Stomach (tissue), 4 donors: ENCODE data around the gene EPHA10.

Experiments used
- EP300 ChIP-seq: sonication (generic); formaldehyde crosslinking; IDR thresholded peaks from one replicate; pipeline ENCODE4 v1.6.1; 2017; ENCODE audit warnings: antibody characterized with exemption
- POLR2A ChIP-seq, 4 donors: fragments of 450-650 bp; IDR thresholded peaks; one replicate each; pipeline ENCODE4 v1.6.1; 2016; ENCODE audit warnings: antibody characterized with exemption in 4 of 4, control low read depth in 2 of 4, mild to moderate bottlenecking in 1 of 4, moderate library complexity in 1 of 4
- POLR2AphosphoS5 ChIP-seq, 3 donors: sonication (generic); formaldehyde crosslinking; IDR thresholded peaks; one replicate each; pipeline ENCODE4 v1.6.1; 2016; ENCODE audit warnings: antibody characterized with exemption in 3 of 3
- TF ChIP-seq, protein P1 (sequence below), 7 experiments: fragments of 450-650 bp in 4 of 7; fragments of 200-600 bp in 3 of 7; sonication (generic) in 3 of 7; IDR thresholded peaks; one replicate each; pipeline ENCODE4 v1.5.1; 2016 to 2019; ENCODE audit warnings: antibody characterized with exemption in 7 of 7, control low read depth in 2 of 7, mild to moderate bottlenecking in 1 of 7

DNA sequence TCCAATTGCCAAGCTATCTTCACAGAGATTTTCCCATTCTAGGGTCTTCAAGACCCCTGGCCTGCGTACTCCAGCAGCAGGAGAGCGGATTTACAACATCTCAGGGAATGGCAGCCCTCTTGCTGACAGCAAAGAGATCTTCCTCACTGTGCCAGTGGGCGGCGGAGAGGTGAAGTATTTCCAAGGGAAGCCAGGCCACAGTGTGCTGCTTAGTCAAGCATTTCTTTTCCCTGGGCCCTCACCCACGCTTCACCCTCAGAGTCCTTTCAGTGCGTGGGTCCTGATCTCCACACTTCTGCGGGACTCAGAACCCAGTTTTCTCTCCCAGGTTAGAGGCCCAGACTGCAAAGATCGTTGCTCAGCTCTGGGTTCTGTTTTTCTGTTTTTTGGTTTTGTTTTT, 59.5 kb downstream of the EPHA10 start:
- TF ChIP-seq, protein P1, sequence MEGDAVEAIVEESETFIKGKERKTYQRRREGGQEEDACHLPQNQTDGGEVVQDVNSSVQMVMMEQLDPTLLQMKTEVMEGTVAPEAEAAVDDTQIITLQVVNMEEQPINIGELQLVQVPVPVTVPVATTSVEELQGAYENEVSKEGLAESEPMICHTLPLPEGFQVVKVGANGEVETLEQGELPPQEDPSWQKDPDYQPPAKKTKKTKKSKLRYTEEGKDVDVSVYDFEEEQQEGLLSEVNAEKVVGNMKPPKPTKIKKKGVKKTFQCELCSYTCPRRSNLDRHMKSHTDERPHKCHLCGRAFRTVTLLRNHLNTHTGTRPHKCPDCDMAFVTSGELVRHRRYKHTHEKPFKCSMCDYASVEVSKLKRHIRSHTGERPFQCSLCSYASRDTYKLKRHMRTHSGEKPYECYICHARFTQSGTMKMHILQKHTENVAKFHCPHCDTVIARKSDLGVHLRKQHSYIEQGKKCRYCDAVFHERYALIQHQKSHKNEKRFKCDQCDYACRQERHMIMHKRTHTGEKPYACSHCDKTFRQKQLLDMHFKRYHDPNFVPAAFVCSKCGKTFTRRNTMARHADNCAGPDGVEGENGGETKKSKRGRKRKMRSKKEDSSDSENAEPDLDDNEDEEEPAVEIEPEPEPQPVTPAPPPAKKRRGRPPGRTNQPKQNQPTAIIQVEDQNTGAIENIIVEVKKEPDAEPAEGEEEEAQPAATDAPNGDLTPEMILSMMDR (IDR thresholded peaks at IDR 0.05): no peak
- no peak for TF ChIP-seq EP300
- no peak for TF ChIP-seq POLR2A (IDR thresholded peaks at IDR 0.05)
- no peak for TF ChIP-seq POLR2AphosphoS5 (IDR thresholded peaks at IDR 0.05)
